GM18526 (cell line): ENCODE results near the gene SSRP1.

Experiments used
- POLR2A ChIP-seq: IDR thresholded peaks from 3 replicates; pipeline ENCODE4 v1.6.1; 2011; ENCODE audit not compliant: insufficient read length; ENCODE audit errors: extremely low read depth

SSRP1 gene

DNA sequence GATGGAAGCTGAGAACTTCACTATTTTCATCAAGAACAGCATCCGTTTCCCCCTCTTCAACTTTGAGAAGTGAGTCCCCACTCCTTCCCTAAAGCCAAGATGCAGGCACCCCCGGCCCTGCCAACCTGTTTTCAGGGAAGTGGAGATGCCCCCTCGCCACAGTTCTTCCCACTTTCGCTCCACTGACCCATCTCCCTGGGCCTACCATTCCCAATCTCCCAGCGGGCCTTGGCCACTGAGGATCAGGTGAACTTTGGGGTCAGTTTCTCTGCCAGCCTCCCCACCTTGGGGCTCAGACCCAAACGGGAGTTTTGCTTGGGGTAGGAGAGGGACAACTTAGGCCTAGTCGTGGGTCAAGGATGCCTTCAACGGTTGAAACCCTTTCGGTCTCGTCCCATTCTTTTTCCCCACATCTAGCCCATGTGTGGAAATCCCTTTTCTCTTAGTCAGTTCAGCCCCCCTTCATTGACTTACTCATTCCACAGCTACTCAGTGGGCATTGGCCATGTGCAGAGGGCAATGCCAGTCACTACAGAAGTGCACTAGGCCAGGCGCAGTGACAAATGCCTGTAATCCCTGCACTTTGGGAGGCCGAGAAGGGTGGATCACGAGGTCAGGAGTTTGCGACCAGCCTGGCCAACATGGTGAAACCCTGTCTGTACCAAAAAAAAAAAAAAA is 13.1 kb upstream of the SSRP1 start:
- no peak for TF ChIP-seq POLR2A

DNA sequence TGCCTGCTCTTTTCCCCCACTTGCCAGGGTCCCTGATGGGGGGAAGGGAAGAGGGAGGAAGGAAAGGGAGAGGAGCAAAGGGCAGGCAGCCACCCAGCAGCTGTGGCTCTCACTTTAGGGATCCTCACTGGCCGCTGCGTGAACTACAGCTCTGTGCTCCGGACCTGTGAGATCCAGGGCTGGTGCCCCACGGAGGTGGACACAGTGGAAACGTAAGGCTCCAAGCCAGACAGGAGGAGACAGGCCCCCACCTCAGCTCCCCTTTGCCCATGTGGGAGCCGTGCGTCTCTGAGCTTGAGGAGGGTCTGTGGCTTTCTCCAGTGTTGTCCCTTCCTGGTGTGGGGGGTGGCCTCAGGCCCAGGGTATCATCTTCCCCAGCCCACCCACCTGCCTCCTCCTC is 12.4 kb upstream of the SSRP1 start:
- no peak for TF ChIP-seq POLR2A

GRCh38 chr11:57347336-57347735 is 11.6 kb upstream of the SSRP1 start:
- no peak for TF ChIP-seq POLR2A

GRCh38 chr11:57345555-57346211 is 10.0 kb upstream of the SSRP1 start:
- no peak for TF ChIP-seq POLR2A

- TF ChIP-seq POLR2A = no peak
These were observed 9.1 kb upstream of the SSRP1 start for GRCh38 chr11:57344826-57345225.

GRCh38 chr11:57343825-57344224 is 8.1 kb upstream of the SSRP1 start:
- TF ChIP-seq POLR2A = no peak

GRCh38 chr11:57342702-57343101 is 7.0 kb upstream of the SSRP1 start:
- TF ChIP-seq POLR2A = no peak

DNA sequence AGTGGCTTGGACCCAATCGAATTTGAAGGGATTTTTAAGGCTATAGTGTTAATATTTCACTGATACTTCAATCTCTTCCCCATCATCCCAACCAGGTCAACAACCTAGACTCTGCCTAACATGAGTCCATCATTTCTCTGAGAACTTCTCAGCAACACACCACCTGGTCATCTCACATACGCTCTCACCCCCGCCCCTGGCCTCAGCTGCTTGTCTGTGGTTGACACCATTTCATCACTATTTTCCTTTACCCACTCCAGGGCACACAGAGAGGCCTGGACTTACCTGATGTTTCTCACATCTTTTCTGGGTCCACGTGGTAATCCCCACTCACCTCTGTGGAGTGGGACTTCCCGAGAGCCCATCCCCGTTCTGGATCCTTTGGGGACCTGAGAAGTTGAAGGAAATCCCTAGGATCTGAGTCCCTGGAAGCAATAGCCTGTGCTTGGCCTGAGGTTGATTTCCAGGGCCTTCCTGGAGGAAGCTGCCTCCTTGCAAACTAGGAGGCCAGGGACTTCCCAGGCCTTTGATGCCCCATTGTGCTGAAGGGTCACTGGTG is 5.6 kb upstream of the SSRP1 start:
- TF ChIP-seq POLR2A = no peak

GRCh38 chr11:57340039-57340615 is 4.4 kb upstream of the SSRP1 start:
- no peak for TF ChIP-seq POLR2A

GRCh38 chr11:57339328-57339727 is 3.6 kb upstream of the SSRP1 start:
- no peak for TF ChIP-seq POLR2A

DNA sequence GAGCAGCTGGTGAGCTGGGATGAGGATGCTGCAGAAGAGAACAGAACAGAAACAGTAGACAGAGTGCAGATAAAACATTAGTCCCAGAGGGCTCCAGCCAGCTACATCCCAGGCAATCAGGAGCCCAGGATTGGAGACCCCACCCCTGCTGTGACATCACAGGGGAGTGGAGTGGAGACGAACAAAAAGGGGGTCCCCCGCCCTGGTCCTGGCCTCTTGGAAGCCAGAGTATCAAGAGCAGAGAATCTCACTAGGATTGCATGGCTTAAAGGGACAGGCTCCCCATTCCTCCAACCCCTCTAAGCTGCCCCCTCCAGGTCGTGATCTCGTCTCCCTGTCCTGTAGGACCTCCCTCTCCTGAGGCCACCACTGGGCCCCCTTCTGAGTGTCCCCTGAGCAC is 2.5 kb upstream of the SSRP1 start, which contains the start of gene P2RX3:
Gene P2RX3, plus strand, starts transcription at position 211 of the 400 bp plus-strand sequence. CDS start 199 bp downstream, outside the sequence.
- no peak for TF ChIP-seq POLR2A

DNA sequence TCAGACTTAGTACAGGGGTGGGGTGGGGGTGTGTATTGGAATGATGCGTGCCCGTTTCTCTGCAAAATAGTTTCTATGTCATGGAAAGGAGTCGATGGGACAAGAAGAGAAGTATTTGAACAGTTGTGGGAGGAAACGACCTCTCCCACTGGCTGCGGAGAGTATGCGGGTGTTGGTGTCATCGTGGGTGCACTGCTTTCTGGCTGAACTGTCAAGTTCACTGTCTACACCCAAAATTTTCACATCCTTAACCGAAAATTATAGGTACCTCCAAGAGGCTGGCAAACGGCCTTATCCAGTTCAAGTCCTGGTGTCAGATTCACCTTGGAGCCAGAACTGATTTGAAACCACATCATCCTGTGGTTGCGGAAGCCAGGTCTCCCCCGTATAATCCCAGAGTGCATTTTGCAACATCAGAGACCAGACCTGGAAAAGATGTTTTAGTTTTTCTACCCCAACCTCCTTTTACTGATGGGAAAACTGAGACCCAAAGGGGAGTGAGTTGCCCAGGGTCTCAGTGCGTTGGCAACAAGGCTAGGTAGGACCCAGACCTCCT is 497 bp upstream of the SSRP1 start:
- no peak for TF ChIP-seq POLR2A

DNA sequence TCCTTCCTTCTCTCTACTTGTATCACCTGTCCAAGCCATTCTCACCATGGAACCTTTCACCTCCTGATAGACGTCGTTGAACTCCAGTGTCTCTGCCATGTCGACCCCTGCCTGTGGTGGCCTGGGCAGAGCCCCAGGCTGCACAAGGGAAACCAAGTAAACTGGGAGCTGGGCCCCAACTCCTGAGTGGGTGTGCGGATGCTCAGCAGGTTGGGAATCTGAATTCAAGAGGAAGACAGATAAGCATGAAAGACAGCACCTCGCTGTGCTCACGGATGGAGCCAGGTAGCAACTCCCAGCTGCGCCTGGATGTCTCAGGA is 709 bp downstream of the SSRP1 start:
- no peak for TF ChIP-seq POLR2A

GRCh38 chr11:57332694-57333440 is 2.8 kb downstream of the SSRP1 start:
- TF ChIP-seq POLR2A = no peak

DNA sequence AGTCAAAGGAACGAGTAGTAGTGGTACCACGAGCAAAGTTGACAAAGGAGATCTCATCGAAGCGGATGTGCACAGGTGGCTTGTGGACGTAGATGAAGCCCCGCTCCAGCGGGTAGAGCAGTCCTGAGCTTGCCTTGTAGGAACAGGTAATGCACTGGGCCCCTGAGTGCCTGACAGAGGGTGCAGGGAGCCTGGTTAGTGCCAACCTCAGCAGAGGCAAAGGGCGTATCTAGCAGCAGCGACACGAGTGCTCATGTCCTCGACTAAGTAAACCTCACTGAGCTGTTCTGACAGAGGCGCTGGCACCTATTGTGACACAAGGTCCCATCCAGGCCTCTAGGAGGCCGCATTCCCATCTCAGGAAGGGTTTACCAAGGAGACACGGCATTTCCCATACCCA is 4.0 kb downstream of the SSRP1 start:
- TF ChIP-seq POLR2A = no peak
